GM12878 (cell line): ENCODE results near the gene INTS2. TPM values are rescaled to one million over a fixed set of nuclear protein-coding genes. Genes with fewer than 3 reads are reported as not detected.

ENCODE experiments used
- ATAC-seq: fragments of 200-7000 bp; cut with Tn5 transposase; 3 replicates; pipeline ENCODE4 v1.9.1; 2020; ENCODE audit warnings: mild to moderate bottlenecking, moderate library complexity
- BruUV-seq: library from RNA; stranded (reverse); fragments of 400-500 nt; replicated peaks from 2 replicates; lab custom pipeline; 2021; lab: Mats Ljungman, UMichigan
- CTCF ChIA-PET: fragments of 300-600 bp; sonication (Branson Sonifier 250); formaldehyde crosslinking; extraction: SDS; loops from one replicate; lab custom pipeline; 2021; ENCODE audit warnings: inconsistent platforms; lab: Yijun Ruan, JAX
- POLR2A ChIA-PET: fragments of 350-600 bp; formaldehyde crosslinking; extraction: SDS; loops from one replicate; lab custom pipeline; 2021; ENCODE audit warnings: inconsistent platforms; lab: Charles Lee
- RAD21 ChIA-PET: fragments of 300-600 bp; sonication (Branson Sonifier 250); formaldehyde crosslinking; loops from one replicate; lab custom pipeline; 2023; ENCODE audit warnings: antibody characterized with exemption; ENCODE audit not compliant: unreplicated experiment; lab: Charles Lee
- SMC1A ChIA-PET: fragments of 300-600 bp; sonication (Branson Sonifier 250); formaldehyde crosslinking; loops from one replicate; lab custom pipeline; 2023; ENCODE audit not compliant: unreplicated experiment, uncharacterized antibody; lab: Charles Lee
- DNase-seq: peaks from one replicate; pipeline ENCODE4 v3.0.0-alpha.2; 2011; ENCODE audit warnings: low read depth, low spot score
- FAIRE-seq: peaks from 3 replicates; lab custom pipeline; 2011; peaks lifted over from hg19 to GRCh38; lab: Jason Lieb, UNC
- H2AFZ ChIP-seq: 2 replicates; pipeline ENCODE4 v1.6.0; 2011; ENCODE audit warnings: low read depth, low read length, control low read depth; ENCODE audit not compliant: control insufficient read depth
- H3K27ac ChIP-seq: 2 replicates; pipeline ENCODE4 v1.5.1; 2011; ENCODE audit warnings: control low read depth; ENCODE audit not compliant: control insufficient read depth, insufficient read depth
- H3K27me3 ChIP-seq, 2 experiments: replicated peaks in 1 of 2; 2 replicates each; pipeline versions ENCODE4 v1.6.0 to v1.6.1; 2011; ENCODE audit warnings: low read length in 1 of 2; ENCODE audit not compliant: control insufficient read depth in 2 of 2, insufficient read depth in 2 of 2
- H3K36me3 ChIP-seq, 2 experiments: 2 replicates each; pipeline ENCODE4 v1.5.1; 2011; ENCODE audit warnings: low read length in 1 of 2; ENCODE audit not compliant: control insufficient read depth in 2 of 2, insufficient read depth in 2 of 2
- H3K4me1 ChIP-seq: 2 replicates; pipeline ENCODE4 v1.6.1; 2011; ENCODE audit warnings: mild to moderate bottlenecking, low read length, moderate library complexity, mixed read lengths; ENCODE audit not compliant: control insufficient read depth, insufficient read depth
- H3K4me2 ChIP-seq: 2 replicates; pipeline ENCODE4 v1.6.0; 2011; ENCODE audit warnings: control low read depth; ENCODE audit not compliant: control insufficient read depth, insufficient read depth
- H3K4me3 ChIP-seq: fragments of 200-600 bp; sonication (generic); 2 replicates; pipeline ENCODE4 v1.5.1; 2016
- H3K79me2 ChIP-seq: 2 replicates; pipeline ENCODE4 v1.6.0; 2011; ENCODE audit warnings: low read length; ENCODE audit not compliant: control insufficient read depth, insufficient read depth
- H3K9ac ChIP-seq: 2 replicates; pipeline ENCODE4 v1.8.0; 2011; ENCODE audit warnings: low read length, control low read depth, mixed read lengths; ENCODE audit not compliant: control insufficient read depth, insufficient read depth
- H3K9me3 ChIP-seq: replicated peaks from 3 replicates; pipeline ENCODE4 v1.5.1; 2011; ENCODE audit warnings: mild to moderate bottlenecking, low read length; ENCODE audit not compliant: control insufficient read depth, insufficient read depth
- H4K20me1 ChIP-seq: 2 replicates; pipeline ENCODE4 v1.6.0; 2011; ENCODE audit not compliant: control insufficient read depth, insufficient read depth
- ASH2L ChIP-seq: fragments of 300-600, 200-600 bp; sonication (generic); IDR thresholded peaks from 2 replicates; pipeline ENCODE4 v1.6.1; 2017; ENCODE audit warnings: low read depth, mild to moderate bottlenecking, borderline replicate concordance
- CREB1 ChIP-seq: IDR thresholded peaks from 2 replicates; pipeline ENCODE4 v1.6.1; 2012; ENCODE audit warnings: low read depth, mild to moderate bottlenecking, inconsistent platforms
- CREM ChIP-seq: IDR thresholded peaks from 2 replicates; pipeline ENCODE4 v1.6.1; 2014; ENCODE audit warnings: antibody characterized with exemption, low read depth
- HCFC1 ChIP-seq: fragments of 150-350 bp; IDR thresholded peaks from 2 replicates; pipeline ENCODE4 v1.6.1; 2014; ENCODE audit warnings: low read length
- JUNB ChIP-seq: IDR thresholded peaks from 2 replicates; pipeline ENCODE4 v1.6.1; 2016; ENCODE audit warnings: antibody characterized with exemption, mild to moderate bottlenecking
- MXI1 ChIP-seq: fragments of 150-350 bp; IDR thresholded peaks from 2 replicates; pipeline ENCODE4 v1.6.1; 2011; ENCODE audit warnings: low read depth, mild to moderate bottlenecking, inconsistent platforms, low read length, improper control_type of control experiment
- NFIC ChIP-seq: IDR thresholded peaks from 2 replicates; pipeline ENCODE4 v1.6.1; 2012; ENCODE audit warnings: low read depth, mild to moderate bottlenecking, inconsistent platforms, low read length, moderate library complexity
- RBBP5 ChIP-seq: fragments of 200-600 bp; sonication (generic); conservative IDR thresholded peaks from 2 replicates; pipeline ENCODE4 v1.6.1; 2016
- SUPT20H ChIP-seq: IDR thresholded peaks from 2 replicates; pipeline ENCODE4 v1.6.1; 2011; ENCODE audit warnings: low read depth, mild to moderate bottlenecking, low read length, moderate library complexity, borderline replicate concordance; ENCODE audit not compliant: control insufficient read depth
- TCF12 ChIP-seq: IDR thresholded peaks from 2 replicates; pipeline ENCODE4 v1.6.1; 2011; ENCODE audit warnings: low read depth, mild to moderate bottlenecking, low read length
- WRNIP1 ChIP-seq: IDR thresholded peaks from 2 replicates; pipeline ENCODE4 v1.6.1; 2011; ENCODE audit warnings: low read depth, low read length, improper control_type of control experiment, borderline replicate concordance
- ZNF384 ChIP-seq: IDR thresholded peaks from 2 replicates; pipeline ENCODE4 v1.6.1; 2012; ENCODE audit warnings: low read depth, mild to moderate bottlenecking, low read length, improper control_type of control experiment, borderline replicate concordance
- WGBS: methylation state at CpG from one replicate; pipeline ENCODE4 v1.1.6; 2016; ENCODE audit warnings: low lambda C conversion rate; ENCODE audit not compliant: insufficient replicate concordance, insufficient coverage; ENCODE audit errors: missing lambda C conversion rate; 5-methylcytosine and 5-hydroxymethylcytosine counted together
- in situ Hi-C: fragments of 300-500 bp; cut with MboI; formaldehyde crosslinking; loops from 9 replicates; pipeline ENCODE4 v1.14.3; 2018; ENCODE audit warnings: mixed read lengths
- intact Hi-C: fragments of 100-400 bp; cut with micrococcal nuclease; formaldehyde crosslinking; loops from one replicate; pipeline ENCODE4 v1.14.2; 2022; ENCODE audit not compliant: unreplicated experiment
- polyA plus RNA-seq, 11 experiments: library from polyadenylated mRNA; depleted of rRNA in 4 of 11; unstranded in 6 of 11; stranded (reverse) in 5 of 11; fragments of >200 nt; fragmentation: Nextera tagmentation in 4 of 11; fragmentation: Illumina TruSeq in 1 of 11; extraction: Ambion mirVana in 4 of 11; extraction: Trizol in 1 of 11; gene quantifications; 1 replicate in 1 of 11; 2 replicates in 10 of 11; pipeline versions ENCODE4 v1.2.1 to v1.2.3, GENCODE V29; 2011 to 2016; ENCODE audit warnings: inconsistent platforms in 2 of 11, missing spikeins in 2 of 11, low read depth in 1 of 11
- total RNA-seq, 4 experiments: library from RNA; depleted of rRNA in 3 of 4; stranded (reverse); fragments of >200 nt in 3 of 4; fragmentation: Illumina TruSeq in 1 of 4; extraction: Trizol in 1 of 4; gene quantifications; 2 replicates each; pipeline versions ENCODE4 v1.2.1 to v1.2.3, GENCODE V29; 2013 to 2021

INTS2 gene
- total and polyA plus RNA-seq, 10 of the 15 experiments (the other 5 are each of a cell fraction or from before 2014, with no cell fraction given), result 2.8 to 22.2 (median 11.6) TPM

- TF ChIP-seq MXI1, result no peak
These were observed 20.4 kb downstream of the INTS2 start (continued) for GRCh38 chr17:61907361-61907760.

GRCh38 chr17:61904094-61904710 is 23.6 kb downstream of the INTS2 start:
- Histone ChIP-seq H2AFZ (peak overlapping the region; percentile 75), H3K4me1 (no peaks in the 10 kb centered on the region), H3K27me3 (no peaks in the 10 kb centered on the region), H3K4me3 (no peak overlapping the region), H3K9ac (peak overlapping the region; percentile 26; the same call in 1 of the 2 replicates), H3K36me3 (peaks cover 2 to 18% of the 10 kb centered on the region in 2 experiments), H3K79me2 (no peaks in the 10 kb centered on the region), H3K9me3 (no peaks in the 10 kb centered on the region), H4K20me1 (no peaks in the 10 kb centered on the region), H3K4me2 (peak overlapping the region; percentile 45), H3K27ac (peak overlapping the region; percentile 64)
- intact Hi-C loops, result no loop called here
- no TSS peak for BruUV-seq
- ChIA-PET RAD21 (interaction anchor here (0.7 to 3.6 kb wide), 3 partner anchors 41 to 205 kb away, joined by 3 to 27 read pairs (median 4); partner anchors contain the start of gene BRIP1), POLR2A (interaction anchor here (0.7 to 1.0 kb wide), 3 partner anchors 8 to 102 kb away, joined by 4 to 6 read pairs (median 5); partner anchors contain the start of gene BRIP1), CTCF (interaction anchor here (0.5 to 3.2 kb wide), 6 partner anchors 23 to 1125 kb away, joined by 3 to 30 read pairs (median 4); no protein-coding TSS in a partner anchor), SMC1A (interaction anchor here (0.6 to 2.6 kb wide), 8 partner anchors 22 to 268 kb away, joined by 3 to 15 read pairs (median 4); partner anchors contain the start of gene BRIP1)
- ATAC-seq (peak; percentile 89), DNase-seq (peak; percentile 25), FAIRE-seq (peak; percentile 90)
- in situ Hi-C loops, result no loop called here
- WGBS, result 2% methylated on average over 5 of the region's 5 CpGs
- TF ChIP-seq ZNF384, result no peak
- peak; percentile 68; the same call in 1 of the 2 replicates for TF ChIP-seq ASH2L
- peak; percentile 80 for TF ChIP-seq CREM
- TF ChIP-seq SUPT20H, result no peak
- peak; percentile 85; the same call in 1 of the 2 replicates for TF ChIP-seq RBBP5
- no peak for TF ChIP-seq WRNIP1
- peak; percentile 37; the same call in 1 of the 2 replicates for TF ChIP-seq JUNB
- TF ChIP-seq TCF12, result 0 out of 2 replicates have a peak, but pooled peaks have one; percentile 59
- TF ChIP-seq NFIC, result no peak
- TF ChIP-seq CREB1, result peak; percentile 80
- TF ChIP-seq HCFC1, result no peak
